Lower leg skin (tissue), 4 donors: ENCODE results near the gene CDHR4. TPM values are rescaled to one million over a fixed set of nuclear protein-coding genes. Genes with fewer than 3 reads are reported as not detected.
"Not testable (repeated sequence)": the region's sequence is repeated elsewhere in the genome, so short reads cannot be mapped to it uniquely, and the experiment has no call there.

Experiments used
- DNase-seq, 2 donors: peaks; one replicate each; pipeline ENCODE4 v3.0.0-alpha.2; 2019; ENCODE audit warnings: low spot score in 2 of 2
- H3K4me3 ChIP-seq: fragments of 200-600 bp; sonication (generic); 2 replicates; pipeline ENCODE4 v1.5.1; 2017; ENCODE audit warnings: mild to moderate bottlenecking, low read depth; ENCODE audit not compliant: poor library complexity, severe bottlenecking
- POLR2A ChIP-seq, 2 donors: fragments of 450-650 bp; IDR thresholded peaks; one replicate each; pipeline ENCODE4 v1.6.1; 2016 to 2017; ENCODE audit warnings: antibody characterized with exemption in 2 of 2, mild to moderate bottlenecking in 1 of 2, moderate library complexity in 1 of 2
- WGBS, 2 donors: methylation state at CpG; one replicate each; pipeline ENCODE4 v1.1.5; 2018; 5-methylcytosine and 5-hydroxymethylcytosine counted together
- intact Hi-C: fragments of 100-400 bp; cut with DNase I; formaldehyde crosslinking; loops from one replicate; pipeline ENCODE4 v1.15.0; 2023; ENCODE audit warnings: low total_unique reads
- total RNA-seq, 4 donors: library from RNA; depleted of rRNA; stranded (reverse); fragments of >200 nt; gene quantifications; one replicate each; pipeline ENCODE4 v1.1.0, GENCODE V29; 2016
- TF ChIP-seq, protein P1 (sequence below), 3 donors: fragments of 450-650 bp; IDR thresholded peaks; one replicate each; pipeline ENCODE4 v1.5.1; 2016; ENCODE audit warnings: antibody characterized with exemption in 3 of 3, mild to moderate bottlenecking in 3 of 3, moderate library complexity in 2 of 3

Gene CDHR4
- total RNA-seq, 4 donors from 2014 or later, result 0.36 to 0.84 TPM; not detected in 2

DNA sequence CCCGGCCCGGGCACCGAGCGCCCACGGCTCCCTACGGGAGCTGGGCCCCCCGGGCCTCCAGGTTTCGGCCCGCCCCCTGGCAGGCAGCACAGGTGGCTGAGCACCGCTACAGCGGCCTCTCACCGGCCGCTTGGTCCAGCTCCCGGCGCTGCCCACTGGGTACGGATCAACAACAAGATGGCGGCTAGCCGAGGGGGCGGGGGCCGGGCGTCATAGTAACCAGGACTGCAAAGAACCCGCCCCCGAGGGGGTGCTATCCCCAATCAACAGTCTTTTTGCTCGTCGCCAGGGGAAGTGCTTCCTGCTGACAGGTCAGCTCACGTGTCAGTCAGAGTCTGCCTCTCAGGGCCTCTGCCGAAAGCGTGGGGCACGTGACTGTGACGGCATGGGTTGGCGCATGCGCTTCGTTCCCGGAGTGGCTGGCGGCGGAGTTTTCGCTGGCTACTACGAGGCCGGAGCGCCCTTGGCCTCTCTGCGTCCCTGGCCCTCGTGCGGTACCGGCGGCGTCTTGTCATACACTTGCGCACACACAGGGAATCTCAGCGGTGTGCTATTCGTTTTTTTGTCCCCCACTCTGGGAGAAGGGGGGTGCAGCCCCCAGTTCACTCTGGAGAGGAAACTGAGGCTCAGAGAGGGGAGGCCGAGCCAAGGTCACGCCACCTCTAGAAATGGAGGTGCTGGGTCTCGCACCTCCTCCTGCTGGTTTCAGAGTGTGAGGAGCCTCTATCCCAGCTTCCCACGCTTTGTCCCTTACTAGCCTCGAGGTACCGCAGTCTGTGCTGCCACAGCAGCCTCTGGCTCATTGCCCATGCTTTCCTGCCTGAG lies 13.1 kb downstream of the CDHR4 start, which contains the start of gene IP6K1:
IP6K1 (minus strand) TSS at position 186 of the 825 bp plus-strand sequence. CDS start 38,502 bp downstream, outside the sequence.
- intact Hi-C loops, result loop anchor here (10.0 kb wide), 1 partner anchor 62 kb away; the partner anchor contains the start of gene GMPPB
- WGBS, 2 donors, result 4 to 5% methylated on average over 25 of the region's 55 CpGs
- peak in 1 of 2 donors; percentile 83 for TF ChIP-seq POLR2A (IDR thresholded peaks at IDR 0.05)
- TF ChIP-seq, protein P1, sequence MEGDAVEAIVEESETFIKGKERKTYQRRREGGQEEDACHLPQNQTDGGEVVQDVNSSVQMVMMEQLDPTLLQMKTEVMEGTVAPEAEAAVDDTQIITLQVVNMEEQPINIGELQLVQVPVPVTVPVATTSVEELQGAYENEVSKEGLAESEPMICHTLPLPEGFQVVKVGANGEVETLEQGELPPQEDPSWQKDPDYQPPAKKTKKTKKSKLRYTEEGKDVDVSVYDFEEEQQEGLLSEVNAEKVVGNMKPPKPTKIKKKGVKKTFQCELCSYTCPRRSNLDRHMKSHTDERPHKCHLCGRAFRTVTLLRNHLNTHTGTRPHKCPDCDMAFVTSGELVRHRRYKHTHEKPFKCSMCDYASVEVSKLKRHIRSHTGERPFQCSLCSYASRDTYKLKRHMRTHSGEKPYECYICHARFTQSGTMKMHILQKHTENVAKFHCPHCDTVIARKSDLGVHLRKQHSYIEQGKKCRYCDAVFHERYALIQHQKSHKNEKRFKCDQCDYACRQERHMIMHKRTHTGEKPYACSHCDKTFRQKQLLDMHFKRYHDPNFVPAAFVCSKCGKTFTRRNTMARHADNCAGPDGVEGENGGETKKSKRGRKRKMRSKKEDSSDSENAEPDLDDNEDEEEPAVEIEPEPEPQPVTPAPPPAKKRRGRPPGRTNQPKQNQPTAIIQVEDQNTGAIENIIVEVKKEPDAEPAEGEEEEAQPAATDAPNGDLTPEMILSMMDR (IDR thresholded peaks at IDR 0.05), result no peak
- peak; percentile 100 for DNase-seq
- H3K4me3 ChIP-seq, result peak within 1 kb of the TSS; percentile 78

DNA sequence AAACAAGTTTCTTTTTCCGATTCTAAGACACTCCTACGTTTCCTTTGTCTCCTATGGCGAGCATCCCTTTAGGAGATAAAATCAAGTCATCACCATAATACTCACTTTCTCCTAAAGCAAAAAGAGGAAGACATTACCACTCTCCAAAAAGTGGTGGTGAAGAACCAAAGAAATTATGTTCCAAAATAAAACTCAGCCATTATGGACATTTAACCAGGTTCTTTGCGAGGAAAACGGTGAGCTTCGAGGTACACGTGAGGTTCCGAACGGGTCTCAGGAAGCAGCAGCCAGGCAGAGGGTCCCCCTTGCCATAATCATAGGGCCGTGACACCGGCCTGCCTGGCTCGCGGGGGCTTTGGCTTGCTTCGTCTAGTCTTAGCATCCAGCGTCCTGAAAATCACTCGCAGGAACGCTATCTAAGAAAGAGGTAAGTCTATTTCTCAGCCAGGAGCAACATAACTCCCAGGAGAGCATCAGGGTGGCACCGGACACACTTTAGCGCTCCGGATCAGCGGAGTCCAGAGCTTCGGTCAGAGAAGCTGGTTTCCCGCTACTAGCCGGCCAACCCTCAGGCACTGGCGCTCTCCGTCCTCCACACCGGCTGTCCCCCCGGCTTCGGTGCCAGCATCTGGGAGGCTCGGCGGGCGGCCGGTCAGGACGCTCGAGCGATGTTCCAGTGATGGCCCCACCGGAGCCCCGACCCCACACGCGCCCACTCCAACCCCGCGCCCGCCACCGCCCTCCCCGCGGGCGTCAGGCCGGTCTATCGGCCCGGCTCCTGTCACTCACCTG lies 13.9 kb downstream of the CDHR4 start:
- intact Hi-C loops, result loop anchor here (10.0 kb wide), 1 partner anchor 61 kb away; the partner anchor contains the start of gene GMPPB
- WGBS, 2 donors, result 0 to 1% methylated on average over 24 to 40 of the region's 50 CpGs
- TF ChIP-seq, protein P1 (IDR thresholded peaks at IDR 0.05), result no peak
- TF ChIP-seq POLR2A (IDR thresholded peaks at IDR 0.05), result no peak
- peak in 1 of 2 donors; percentile 89 for DNase-seq
- H3K4me3 ChIP-seq, result peak overlapping the region; percentile 78

DNA sequence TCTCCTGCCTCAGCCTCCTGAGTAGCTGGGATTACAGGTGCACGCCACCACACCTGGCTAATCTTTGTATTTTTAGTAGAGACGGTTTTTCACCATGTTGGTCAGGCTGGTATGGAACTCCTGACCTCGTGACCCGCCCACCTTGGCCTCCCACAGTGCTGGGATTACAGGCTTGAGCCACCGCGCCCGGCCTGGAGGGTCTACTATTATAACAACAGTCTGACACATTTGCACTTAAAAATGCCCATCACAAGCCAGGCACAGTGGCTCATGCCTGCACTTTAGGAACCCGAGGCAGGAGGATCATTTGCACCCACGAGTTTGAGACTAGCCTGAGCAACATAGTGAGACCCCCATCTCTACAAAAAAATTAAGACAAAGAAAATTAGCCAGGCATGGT lies 17.4 kb downstream of the CDHR4 start:
- not testable (repeated sequence) for H3K4me3 ChIP-seq
- intact Hi-C loops, result loop anchor here (10.0 kb wide), 1 partner anchor 57 kb away; the partner anchor contains the start of gene GMPPB
- peak in 1 of 2 donors; percentile 72 for DNase-seq
- WGBS, 2 donors, result 92 to 95% methylated on average over 9 of the region's 9 CpGs

DNA sequence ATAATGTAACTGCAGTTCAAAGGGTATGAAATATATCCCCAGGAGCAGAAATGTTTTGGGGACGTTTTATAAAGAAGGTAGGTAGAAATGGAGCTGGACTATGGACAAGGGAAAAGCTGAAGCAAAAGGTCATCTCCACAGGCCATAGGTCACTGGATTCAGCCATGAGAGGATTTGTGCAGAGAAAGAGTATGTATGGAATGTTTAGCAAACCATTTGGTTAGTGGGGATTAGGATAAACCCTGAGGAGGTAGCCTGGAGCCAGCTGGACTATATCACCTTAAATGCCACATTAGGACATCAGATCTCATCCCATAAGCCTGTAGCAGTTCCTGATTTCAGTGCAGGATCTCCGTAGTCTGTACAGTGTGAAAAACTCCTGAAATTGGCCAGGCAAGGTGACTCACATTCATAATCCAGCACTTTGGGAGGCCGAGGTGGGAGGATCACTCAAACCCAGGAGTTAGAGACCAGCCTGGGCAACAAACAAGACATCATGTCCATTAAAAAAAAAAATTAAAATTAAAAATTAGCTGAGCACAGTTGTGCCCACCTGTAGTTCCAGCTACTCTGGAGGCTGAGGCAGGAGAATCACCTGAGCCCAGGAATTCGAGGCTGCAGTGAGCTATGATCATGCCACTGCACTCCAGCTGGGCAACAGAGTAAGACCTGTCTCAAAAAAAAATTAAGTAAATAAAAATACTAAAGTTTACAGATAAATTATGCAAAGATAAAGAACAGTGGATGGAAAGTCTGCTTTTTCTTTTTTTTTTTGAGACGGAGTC lies 18.1 kb downstream of the CDHR4 start:
- intact Hi-C loops, result loop anchor here (10.0 kb wide), 1 partner anchor 57 kb away; the partner anchor contains the start of gene GMPPB
- TF ChIP-seq, protein P1 (IDR thresholded peaks at IDR 0.05), result no peak
- no peak for TF ChIP-seq POLR2A (IDR thresholded peaks at IDR 0.05)
- WGBS, 2 donors, result 83 to 93% methylated on average over 5 of the region's 5 CpGs
- DNase-seq, result no peak
- no peak overlapping the region for H3K4me3 ChIP-seq

DNA sequence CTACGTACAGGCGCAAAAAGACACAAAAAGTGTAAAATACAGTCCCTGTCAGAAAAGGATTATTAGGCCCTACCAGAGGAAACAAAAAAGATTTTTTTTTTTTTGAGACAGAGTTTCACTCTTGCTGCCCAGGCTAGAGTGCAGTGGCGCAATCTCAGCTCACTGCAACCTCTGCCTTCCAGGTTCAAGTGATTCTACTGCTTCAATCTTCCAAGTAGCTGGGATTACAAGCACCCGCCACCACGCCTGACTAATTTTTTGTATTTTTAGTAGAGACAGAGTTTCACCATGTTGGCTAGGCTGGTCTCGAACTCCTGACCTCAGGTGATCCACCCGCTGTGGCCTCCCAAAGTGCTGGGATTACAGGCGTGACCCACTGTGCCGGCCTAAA lies 18.7 kb downstream of the CDHR4 start:
- WGBS, 2 donors, result 88 to 91% methylated on average over 9 of the region's 9 CpGs
- DNase-seq, H3K4me3 ChIP-seq: not testable (repeated sequence)
- intact Hi-C loops, result loop anchor here (10.0 kb wide), 1 partner anchor 56 kb away; the partner anchor contains the start of gene GMPPB
